ENCODE measurements around the gene RAD51B.

The RAD51B gene

DNA sequence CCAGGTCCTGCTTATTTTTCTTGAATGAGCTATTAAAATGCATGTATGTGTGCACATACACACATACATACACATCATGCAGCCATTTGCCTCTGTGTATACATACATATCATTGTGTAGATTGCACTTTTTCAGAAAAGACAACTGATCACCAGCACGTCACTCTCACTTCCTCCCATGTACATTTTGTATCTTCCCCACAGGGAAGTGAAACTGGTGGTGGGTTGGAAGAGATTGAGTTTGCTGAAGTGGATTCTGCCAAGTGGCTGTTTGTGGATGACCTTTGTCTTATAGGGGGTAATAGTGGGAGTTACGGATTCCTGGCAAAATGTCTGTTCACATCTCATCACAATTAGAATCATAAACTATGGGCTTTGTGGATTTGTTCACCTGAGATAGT, 448.6 kb downstream of the RAD51B start:
- Histone ChIP-seq H3K27me3 (replicated peaks) (no peaks in the 10 kb centered on the region), H3K36me3 (replicated peaks) (no peaks in the 10 kb centered on the region), H3K4me3 (ENCODE audit: low read depth, low read length) (no peak overlapping the region), H3K27ac (no peak overlapping the region)
- TF ChIP-seq, protein P1, sequence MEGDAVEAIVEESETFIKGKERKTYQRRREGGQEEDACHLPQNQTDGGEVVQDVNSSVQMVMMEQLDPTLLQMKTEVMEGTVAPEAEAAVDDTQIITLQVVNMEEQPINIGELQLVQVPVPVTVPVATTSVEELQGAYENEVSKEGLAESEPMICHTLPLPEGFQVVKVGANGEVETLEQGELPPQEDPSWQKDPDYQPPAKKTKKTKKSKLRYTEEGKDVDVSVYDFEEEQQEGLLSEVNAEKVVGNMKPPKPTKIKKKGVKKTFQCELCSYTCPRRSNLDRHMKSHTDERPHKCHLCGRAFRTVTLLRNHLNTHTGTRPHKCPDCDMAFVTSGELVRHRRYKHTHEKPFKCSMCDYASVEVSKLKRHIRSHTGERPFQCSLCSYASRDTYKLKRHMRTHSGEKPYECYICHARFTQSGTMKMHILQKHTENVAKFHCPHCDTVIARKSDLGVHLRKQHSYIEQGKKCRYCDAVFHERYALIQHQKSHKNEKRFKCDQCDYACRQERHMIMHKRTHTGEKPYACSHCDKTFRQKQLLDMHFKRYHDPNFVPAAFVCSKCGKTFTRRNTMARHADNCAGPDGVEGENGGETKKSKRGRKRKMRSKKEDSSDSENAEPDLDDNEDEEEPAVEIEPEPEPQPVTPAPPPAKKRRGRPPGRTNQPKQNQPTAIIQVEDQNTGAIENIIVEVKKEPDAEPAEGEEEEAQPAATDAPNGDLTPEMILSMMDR (IDR thresholded peaks at IDR 0.05; ENCODE audit: low read depth, low read length, missing control alignments): no peak
- no peak for DNase-seq
- in situ Hi-C loops (cut with HindIII; ENCODE audit: low pct_ligation_motif_present, low sequenced_read_pairs): no loop called here

DNA sequence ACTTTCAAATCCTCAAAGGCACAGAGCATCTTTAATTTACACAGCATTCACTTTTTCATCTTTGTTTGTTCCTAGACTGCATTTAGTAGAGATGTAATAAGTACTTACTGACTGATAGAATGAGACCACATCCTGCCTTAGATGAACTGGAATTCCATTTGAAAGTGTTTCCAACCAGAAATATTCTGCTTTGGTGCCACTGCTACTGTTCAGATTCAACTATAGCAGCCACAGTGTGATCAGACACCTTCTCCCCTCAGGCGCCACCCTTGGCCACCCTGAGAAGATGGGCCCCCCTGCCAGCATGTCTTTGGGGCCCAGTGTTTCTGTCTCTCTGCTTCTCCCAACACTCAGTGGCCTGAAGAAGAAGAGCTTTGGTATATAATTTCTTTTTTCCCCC, 449.1 kb downstream of the RAD51B start:
- DNase-seq: no peak
- H3K36me3 ChIP-seq (replicated peaks): no peaks in the 10 kb centered on the region
- no peak overlapping the region for H3K27ac ChIP-seq
- H3K27me3 ChIP-seq (replicated peaks): no peaks in the 10 kb centered on the region
- no peak overlapping the region for H3K4me3 ChIP-seq (ENCODE audit: low read depth, low read length)
- in situ Hi-C loops (cut with HindIII; ENCODE audit: low pct_ligation_motif_present, low sequenced_read_pairs): no loop called here
- TF ChIP-seq, protein P1 (IDR thresholded peaks at IDR 0.05; ENCODE audit: low read depth, low read length, missing control alignments): no peak

DNA sequence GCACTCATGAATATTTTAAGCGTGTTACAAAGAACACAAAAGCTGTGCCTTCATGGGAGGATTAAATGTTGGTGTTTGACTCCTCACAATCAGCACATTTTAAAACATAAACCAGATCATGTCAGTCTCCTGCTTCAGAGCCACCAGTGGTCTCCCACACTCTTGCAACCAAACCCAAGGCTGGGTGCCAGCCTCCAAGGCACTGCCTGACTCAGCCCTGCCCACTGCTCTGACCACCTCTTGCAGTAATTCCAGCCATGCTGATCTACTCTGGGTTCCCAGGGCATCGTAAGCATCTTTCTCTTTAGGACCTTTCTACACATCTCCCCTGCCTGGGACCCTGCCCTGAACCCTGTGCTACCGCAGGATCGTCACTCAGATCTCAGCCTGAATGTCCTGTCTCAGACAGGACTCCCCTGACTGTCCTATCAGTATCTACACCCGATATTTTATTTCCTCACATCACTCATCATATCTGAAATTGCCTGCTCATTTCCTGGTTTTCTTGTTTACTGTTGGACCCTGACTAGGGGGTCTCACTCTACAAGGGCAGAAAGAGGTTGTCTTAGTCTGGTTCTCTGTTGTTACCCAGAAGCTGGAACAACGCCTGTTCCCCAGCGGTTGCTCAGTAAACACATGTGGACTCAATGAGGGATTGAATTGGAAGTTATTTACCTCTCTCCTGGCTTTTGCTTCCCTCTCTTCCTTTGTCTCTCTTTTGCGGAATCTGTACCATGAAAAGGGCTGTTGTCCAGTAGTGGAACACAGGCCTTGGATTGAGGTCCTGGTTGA, 449.8 kb downstream of the RAD51B start:
- no peak for DNase-seq
- Histone ChIP-seq H3K4me3 (ENCODE audit: low read depth, low read length) (no peak overlapping the region), H3K36me3 (replicated peaks) (no peaks in the 10 kb centered on the region), H3K27ac (no peak overlapping the region), H3K27me3 (replicated peaks) (no peaks in the 10 kb centered on the region)
- in situ Hi-C loops (cut with HindIII; ENCODE audit: low pct_ligation_motif_present, low sequenced_read_pairs): no loop called here
- TF ChIP-seq, protein P1 (IDR thresholded peaks at IDR 0.05; ENCODE audit: low read depth, low read length, missing control alignments): no peak

DNA sequence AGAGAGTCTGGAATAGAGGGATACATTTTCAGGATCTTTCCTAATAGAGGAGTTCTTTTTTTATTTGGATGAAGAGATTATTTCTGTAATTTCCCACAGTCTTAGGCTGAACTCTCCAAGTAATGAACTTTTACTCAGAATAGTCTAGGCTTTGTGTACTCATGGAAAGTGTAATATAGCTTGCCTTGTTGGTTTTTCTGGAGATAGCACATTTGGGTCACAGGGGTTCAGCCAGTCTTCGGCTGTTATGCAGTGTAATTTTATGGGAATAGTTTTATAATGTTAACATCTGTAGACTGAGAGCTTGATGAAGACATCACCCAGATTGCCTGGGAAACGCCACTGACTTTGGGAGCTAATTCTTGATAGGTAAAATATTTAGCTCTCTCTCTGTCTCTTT, 450.8 kb downstream of the RAD51B start:
- TF ChIP-seq, protein P1 (IDR thresholded peaks at IDR 0.05; ENCODE audit: low read depth, low read length, missing control alignments): no peak
- in situ Hi-C loops (cut with HindIII; ENCODE audit: low pct_ligation_motif_present, low sequenced_read_pairs): no loop called here
- no peak for DNase-seq
- no peaks in the 10 kb centered on the region for H3K36me3 ChIP-seq (replicated peaks)
- no peak overlapping the region for H3K4me3 ChIP-seq (ENCODE audit: low read depth, low read length)
- no peak overlapping the region for H3K27ac ChIP-seq
- no peaks in the 10 kb centered on the region for H3K27me3 ChIP-seq (replicated peaks)

DNA sequence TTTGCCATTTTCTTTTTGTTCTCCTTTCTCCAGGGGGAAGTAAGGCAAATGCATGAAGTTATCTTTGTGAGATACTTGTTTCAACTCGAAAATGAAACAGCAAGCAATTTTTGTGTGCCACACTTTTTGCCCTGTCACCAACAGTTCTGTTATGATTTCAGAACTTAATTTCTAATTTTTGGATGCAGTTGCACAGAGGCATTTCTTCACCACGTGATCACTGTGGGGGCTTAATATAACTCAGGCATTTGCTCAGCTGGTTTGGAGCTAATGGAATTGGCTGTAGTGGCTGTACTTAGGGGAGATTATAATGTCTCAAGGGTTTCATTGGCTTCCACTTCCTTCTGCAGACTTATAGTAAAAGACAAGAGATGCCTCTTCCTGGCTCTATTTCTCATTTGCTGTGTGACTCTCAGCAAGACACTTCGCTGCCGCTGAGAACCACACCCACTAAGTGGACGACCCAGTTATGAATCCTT, 452.4 kb downstream of the RAD51B start:
- no peak overlapping the region for H3K27ac ChIP-seq
- DNase-seq: no peak
- no peak overlapping the region for H3K4me3 ChIP-seq (ENCODE audit: low read depth, low read length)
- TF ChIP-seq, protein P1 (IDR thresholded peaks at IDR 0.05; ENCODE audit: low read depth, low read length, missing control alignments): no peak
- no peaks in the 10 kb centered on the region for H3K36me3 ChIP-seq (replicated peaks)
- in situ Hi-C loops (cut with HindIII; ENCODE audit: low pct_ligation_motif_present, low sequenced_read_pairs): no loop called here
- H3K27me3 ChIP-seq (replicated peaks): no peaks in the 10 kb centered on the region

DNA sequence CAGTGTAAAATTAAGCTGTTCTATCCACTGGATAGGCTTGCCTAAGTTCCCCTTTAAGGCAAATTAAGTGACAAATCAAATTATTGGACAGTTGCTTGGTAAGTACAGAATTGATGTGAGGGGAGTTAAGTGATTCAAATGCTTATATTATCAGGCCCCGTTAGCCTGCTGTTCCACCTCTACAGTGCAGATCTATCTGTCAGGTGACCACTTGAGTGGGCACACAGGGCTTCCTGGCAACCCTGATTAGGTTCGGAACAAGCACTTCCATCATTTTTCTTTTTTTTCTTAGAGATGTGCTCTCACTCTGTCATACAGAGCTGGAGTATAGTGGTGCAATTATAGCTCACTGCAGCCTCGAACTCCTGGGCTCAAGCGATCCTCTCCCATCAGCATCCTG, 453.8 kb downstream of the RAD51B start:
- H3K27me3 ChIP-seq (replicated peaks): no peaks in the 10 kb centered on the region
- TF ChIP-seq, protein P1 (IDR thresholded peaks at IDR 0.05; ENCODE audit: low read depth, low read length, missing control alignments): no peak
- no peaks in the 10 kb centered on the region for H3K36me3 ChIP-seq (replicated peaks)
- H3K27ac ChIP-seq: no peak overlapping the region
- no peak overlapping the region for H3K4me3 ChIP-seq (ENCODE audit: low read depth, low read length)
- in situ Hi-C loops (cut with HindIII; ENCODE audit: low pct_ligation_motif_present, low sequenced_read_pairs): no loop called here
- DNase-seq: no peak
